Mucosa of rectum (tissue), 2 donors: Measurements from ENCODE around the gene LHPP.
"Not testable (repeated sequence)": the region's sequence is repeated elsewhere in the genome, so short reads cannot be mapped to it uniquely, and the experiment has no call there.

ENCODE experiments used
- H3K27ac ChIP-seq, 2 donors: one replicate each; pipeline ENCODE4 v1.7.0; 2013; ENCODE audit warnings: inconsistent platforms in 2 of 2, low read depth in 2 of 2, low read length in 2 of 2
- H3K27me3 ChIP-seq, 2 donors: one replicate each; pipeline ENCODE4 v1.7.0; 2013; ENCODE audit warnings: low read length in 2 of 2; ENCODE audit not compliant: control insufficient read depth in 2 of 2, insufficient read depth in 2 of 2
- H3K36me3 ChIP-seq, 2 donors: one replicate each; pipeline ENCODE4 v1.7.0; 2013; ENCODE audit warnings: low read length in 2 of 2; ENCODE audit not compliant: control insufficient read depth in 2 of 2, insufficient read depth in 2 of 2
- H3K4me1 ChIP-seq, 2 donors: one replicate each; pipeline ENCODE4 v1.7.0; 2013; ENCODE audit warnings: low read length in 2 of 2, mild to moderate bottlenecking in 1 of 2; ENCODE audit not compliant: control insufficient read depth in 2 of 2, insufficient read depth in 2 of 2
- H3K4me3 ChIP-seq, 2 donors: one replicate each; pipeline ENCODE4 v1.7.0; 2013; ENCODE audit warnings: low read length in 2 of 2
- H3K9ac ChIP-seq, 2 donors: one replicate each; pipeline ENCODE4 v1.7.0; 2013; ENCODE audit warnings: low read length in 2 of 2, low read depth in 1 of 2, mild to moderate bottlenecking in 1 of 2
- H3K9me3 ChIP-seq, 2 donors: one replicate each; pipeline ENCODE4 v1.7.0; 2013; ENCODE audit warnings: low read length in 2 of 2; ENCODE audit not compliant: control insufficient read depth in 2 of 2
- donor health status: healthy.
- donor health status: Normal muscosa, but diverticular disease.

LHPP gene

DNA sequence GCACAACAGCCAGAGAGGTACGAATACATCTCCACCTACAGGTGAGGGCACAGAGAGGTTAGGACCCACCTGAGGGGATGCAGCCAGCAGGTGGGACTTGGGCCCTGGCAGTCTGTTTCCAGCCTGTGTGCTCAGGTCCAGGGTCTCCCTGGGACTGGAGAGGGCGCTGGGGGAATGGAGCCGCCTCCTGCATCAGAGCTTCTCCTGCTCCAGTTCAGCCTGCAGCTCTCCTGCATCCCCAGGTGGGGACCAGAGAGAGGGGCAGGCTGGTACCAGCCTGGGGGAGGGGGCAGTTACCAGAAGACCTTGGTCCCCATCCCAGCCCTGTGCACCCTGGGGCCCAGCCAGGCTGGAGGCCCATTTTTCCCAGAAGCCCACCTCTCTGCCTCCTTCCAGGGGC, 80.7 kb downstream of the LHPP start:
- H3K27ac ChIP-seq, result no peak overlapping the region
- H3K9ac ChIP-seq, result no peak overlapping the region
- no peaks in the 10 kb centered on the region for H3K9me3 ChIP-seq
- no peaks in the 10 kb centered on the region for H3K36me3 ChIP-seq
- H3K27me3 ChIP-seq, result no peaks in the 10 kb centered on the region
- H3K4me3 ChIP-seq, result no peak overlapping the region
- no peaks in the 10 kb centered on the region for H3K4me1 ChIP-seq

DNA sequence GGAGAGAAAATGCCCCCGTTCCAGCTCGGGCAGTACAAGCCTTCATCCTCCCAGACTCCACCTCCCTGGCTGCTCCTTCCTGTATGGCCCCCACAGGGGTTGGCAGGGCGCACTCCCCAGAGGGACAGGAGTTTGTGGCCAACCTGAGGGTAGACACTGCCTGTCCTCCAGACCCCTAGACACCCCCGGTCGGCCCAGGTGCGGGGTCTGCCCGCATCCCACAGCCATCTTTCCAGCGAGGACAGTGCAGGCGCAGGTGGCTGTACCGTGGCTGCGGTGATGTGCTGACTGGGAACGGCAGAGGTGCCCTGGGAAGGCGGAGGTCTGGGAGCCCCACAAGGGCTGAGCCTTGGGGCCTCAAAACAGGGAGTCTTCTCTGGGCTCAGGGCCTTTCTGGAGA, 81.5 kb downstream of the LHPP start:
- Histone ChIP-seq H3K27ac (no peak overlapping the region), H3K4me3 (no peak overlapping the region), H3K27me3 (no peaks in the 10 kb centered on the region), H3K36me3 (no peaks in the 10 kb centered on the region), H3K9ac (no peak overlapping the region), H3K9me3 (no peaks in the 10 kb centered on the region), H3K4me1 (no peaks in the 10 kb centered on the region)

DNA sequence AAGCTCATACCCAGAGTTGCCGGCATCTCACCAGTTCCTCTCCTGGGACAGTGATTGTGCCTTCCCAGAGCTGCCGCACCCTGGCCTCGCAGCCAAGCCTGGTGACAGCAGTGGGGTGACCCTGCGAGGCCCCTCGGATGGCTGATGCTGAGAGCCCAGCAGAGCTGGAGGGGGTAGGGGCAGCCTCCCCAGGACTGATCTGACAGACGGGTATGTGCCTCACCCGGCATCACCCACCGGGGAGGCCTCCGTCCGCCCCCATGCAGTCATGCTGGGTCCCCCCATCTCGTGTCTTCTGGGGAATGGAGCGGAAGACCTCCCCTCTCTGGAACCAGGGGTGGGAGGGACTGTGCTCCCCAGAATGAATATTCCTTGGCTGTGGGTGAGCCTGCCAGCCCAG, 82.3 kb downstream of the LHPP start:
- Histone ChIP-seq H3K4me1 (no peaks in the 10 kb centered on the region), H3K27ac (no peak overlapping the region), H3K9ac (no peak overlapping the region)

DNA sequence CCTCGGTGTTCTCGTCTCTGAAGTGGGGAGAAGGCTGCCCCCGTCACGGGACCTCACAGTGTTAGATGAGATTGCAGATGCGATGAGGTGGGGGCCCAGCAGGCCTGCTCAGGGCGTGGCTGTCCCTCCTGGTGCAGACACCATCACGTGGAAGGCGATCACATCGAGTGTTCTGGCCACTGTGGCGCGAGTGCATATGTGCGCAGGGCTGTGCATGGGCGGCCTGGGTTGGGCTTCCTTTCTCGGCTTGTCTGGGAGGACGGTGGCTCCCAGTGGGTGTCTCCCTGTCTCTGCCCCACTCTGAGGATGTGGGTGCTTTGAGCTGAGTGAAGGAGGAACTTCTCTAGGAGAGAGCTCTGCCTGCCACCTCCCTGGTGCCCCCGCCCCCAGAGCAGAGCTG, 83.1 kb downstream of the LHPP start:
- no peaks in the 10 kb centered on the region for H3K36me3 ChIP-seq
- H3K27me3 ChIP-seq, result no peaks in the 10 kb centered on the region
- H3K9ac ChIP-seq, result no peak overlapping the region
- no peaks in the 10 kb centered on the region for H3K4me1 ChIP-seq
- H3K4me3 ChIP-seq, result no peak overlapping the region
- H3K9me3 ChIP-seq, result no peaks in the 10 kb centered on the region
- H3K27ac ChIP-seq, result no peak overlapping the region

More for the DNA sequence above, 82.3 kb downstream of the LHPP start:
- Histone ChIP-seq H3K36me3 (no peaks in the 10 kb centered on the region), H3K27me3 (no peaks in the 10 kb centered on the region), H3K9me3 (no peaks in the 10 kb centered on the region), H3K4me3 (no peak overlapping the region)

DNA sequence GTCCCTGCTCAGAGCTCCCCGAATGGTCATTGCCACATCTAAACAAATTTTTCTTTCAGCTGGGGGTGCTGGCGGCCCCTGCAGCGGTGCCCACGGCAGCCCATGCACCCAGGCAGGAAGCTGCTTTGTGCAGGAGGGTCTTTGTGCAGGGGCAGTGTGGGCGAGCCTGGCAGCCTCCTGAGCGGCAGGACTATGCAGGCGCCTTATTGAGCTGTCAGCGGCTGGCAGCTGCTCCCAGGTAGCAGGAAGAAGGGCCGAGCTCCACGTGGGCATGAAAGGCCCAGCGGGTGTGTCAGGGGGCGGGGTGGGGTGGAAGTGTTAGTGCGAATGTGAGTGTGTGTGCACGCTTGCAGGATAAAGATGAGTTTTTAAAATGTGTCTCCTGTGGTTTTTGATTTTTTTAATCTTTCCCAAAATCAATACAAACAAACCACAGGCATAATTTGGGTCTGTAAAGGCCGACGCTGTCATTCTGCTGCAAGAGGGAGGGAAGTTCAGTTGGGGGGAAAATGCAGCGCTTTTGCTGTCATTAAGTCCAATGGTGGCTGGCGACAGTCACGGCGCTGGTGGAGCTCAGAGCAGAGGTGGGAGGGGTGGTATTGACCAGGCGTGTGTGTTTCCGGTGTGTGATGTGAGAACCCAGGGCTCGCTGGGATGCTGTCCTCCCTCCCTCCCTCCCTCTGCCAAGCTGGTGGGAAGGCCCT, 83.9 kb downstream of the LHPP start:
- H3K9ac ChIP-seq, result no peak overlapping the region
- H3K4me3 ChIP-seq, result no peak overlapping the region
- no peaks in the 10 kb centered on the region for H3K36me3 ChIP-seq
- no peaks in the 10 kb centered on the region for H3K4me1 ChIP-seq
- no peaks in the 10 kb centered on the region for H3K27me3 ChIP-seq
- H3K9me3 ChIP-seq, result no peaks in the 10 kb centered on the region
- no peak overlapping the region for H3K27ac ChIP-seq

DNA sequence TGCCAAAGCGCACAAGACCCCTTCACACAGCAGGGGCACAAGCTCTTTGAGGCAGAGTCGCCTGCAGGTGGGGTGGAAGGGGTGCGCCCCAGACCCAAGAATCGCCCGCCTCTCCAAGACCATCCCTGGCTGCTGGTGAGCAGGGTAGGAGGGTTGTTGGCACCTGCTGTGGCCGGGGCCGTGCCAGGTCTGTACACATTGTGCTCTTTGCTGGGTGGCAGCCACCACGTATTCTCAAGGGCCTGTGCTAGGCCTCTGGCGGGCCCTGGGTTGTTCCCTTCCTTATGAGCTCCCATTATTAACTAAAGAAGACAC, 84.4 kb downstream of the LHPP start:
- H3K27ac ChIP-seq, result no peak overlapping the region

DNA sequence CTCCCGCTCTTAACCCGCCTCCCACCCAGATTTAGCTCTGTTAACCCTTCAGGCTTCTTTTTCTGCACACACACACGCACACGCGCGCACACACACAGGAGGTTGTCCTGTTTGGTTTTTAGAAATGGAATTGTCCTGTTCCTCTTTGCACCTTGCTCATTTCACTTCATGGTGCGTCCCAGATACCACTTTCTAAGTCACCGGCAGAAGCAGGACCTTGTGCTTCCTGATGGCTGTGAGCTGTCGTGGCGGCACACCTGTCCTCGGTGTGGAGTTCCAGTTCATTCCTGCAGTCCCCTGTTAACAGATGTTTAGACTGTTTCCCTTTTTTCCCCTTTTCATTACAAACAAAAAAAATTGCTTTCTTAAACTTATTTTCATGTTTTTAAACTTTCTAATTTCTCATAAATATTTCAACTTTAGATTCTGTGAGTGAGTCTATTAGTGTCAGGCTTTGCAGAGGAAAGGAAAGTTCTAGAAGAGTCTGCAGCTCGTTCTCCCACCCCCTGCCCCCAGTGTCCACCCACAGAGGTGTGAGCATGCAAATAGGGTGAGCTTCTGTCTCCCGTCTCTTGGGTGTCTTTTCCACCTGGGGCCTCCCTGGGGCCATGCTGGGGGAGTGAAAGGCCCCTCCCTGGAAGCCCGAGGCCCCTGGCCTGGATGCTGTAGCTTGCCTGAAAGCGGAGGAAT, 85.5 kb downstream of the LHPP start:
- H3K9ac ChIP-seq, result no peak overlapping the region
- no peaks in the 10 kb centered on the region for H3K36me3 ChIP-seq
- H3K9me3 ChIP-seq, result no peaks in the 10 kb centered on the region
- H3K4me1 ChIP-seq, result no peaks in the 10 kb centered on the region
- no peak overlapping the region for H3K27ac ChIP-seq
- H3K4me3 ChIP-seq, result no peak overlapping the region
- H3K27me3 ChIP-seq, result no peaks in the 10 kb centered on the region

More for the DNA sequence above, 84.4 kb downstream of the LHPP start:
- Histone ChIP-seq H3K4me1 (no peaks in the 10 kb centered on the region), H3K9me3 (no peaks in the 10 kb centered on the region), H3K36me3 (no peaks in the 10 kb centered on the region), H3K27me3 (no peaks in the 10 kb centered on the region), H3K9ac (no peak overlapping the region), H3K4me3 (no peak overlapping the region)

DNA sequence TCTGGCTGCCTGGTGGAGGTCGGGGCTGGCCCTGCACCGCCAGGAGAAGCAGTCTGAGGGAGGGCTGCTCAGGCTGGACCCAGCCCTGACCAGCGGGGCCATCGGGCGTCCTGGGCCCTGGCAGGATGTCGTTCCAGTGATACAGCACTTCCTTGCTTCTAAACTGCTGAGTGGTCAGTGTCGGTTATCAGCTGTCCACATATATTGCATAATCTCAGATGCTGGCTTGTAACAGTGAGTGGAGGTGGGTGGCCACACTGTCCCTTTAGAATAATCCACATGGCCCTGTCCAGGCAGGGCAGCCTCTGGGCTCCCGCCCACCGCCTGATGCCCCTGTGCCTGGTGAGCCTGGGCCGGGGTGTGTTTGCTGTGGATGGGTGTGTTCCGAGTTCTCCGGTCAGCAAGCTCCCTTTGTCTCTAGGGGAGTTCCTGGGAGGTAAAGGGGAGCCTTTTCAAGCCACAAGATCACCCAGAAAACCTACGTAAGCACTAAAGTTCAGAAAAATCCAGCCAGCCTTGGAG, 86.1 kb downstream of the LHPP start:
- Histone ChIP-seq H3K27me3 (no peaks in the 10 kb centered on the region), H3K9me3 (no peaks in the 10 kb centered on the region), H3K9ac (no peak overlapping the region), H3K4me1 (no peaks in the 10 kb centered on the region), H3K4me3 (no peak overlapping the region), H3K36me3 (no peaks in the 10 kb centered on the region), H3K27ac (no peak overlapping the region)

DNA sequence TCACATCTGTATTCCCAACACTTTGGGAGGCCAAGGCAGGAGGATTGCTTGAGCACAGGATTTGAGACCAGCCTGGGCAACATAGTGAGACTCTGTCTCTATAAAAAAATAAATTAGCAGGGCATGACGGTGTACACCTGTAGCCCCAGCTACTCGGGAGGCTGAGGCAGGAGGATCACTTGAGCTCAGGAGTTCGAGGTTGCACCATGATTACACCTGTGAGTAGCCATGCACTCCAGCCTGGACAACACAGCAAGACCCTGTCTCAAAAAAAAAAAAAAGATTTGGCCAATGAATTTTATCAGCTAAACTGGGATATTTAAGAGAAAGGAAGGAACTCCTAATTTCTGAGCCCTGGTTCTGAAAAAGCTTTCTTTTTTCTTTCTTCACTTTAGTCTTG, 87.5 kb downstream of the LHPP start:
- not testable (repeated sequence) for H3K4me3 ChIP-seq, H3K27ac ChIP-seq, H3K9ac ChIP-seq, H3K27me3 ChIP-seq, H3K4me1 ChIP-seq, H3K36me3 ChIP-seq, H3K9me3 ChIP-seq

DNA sequence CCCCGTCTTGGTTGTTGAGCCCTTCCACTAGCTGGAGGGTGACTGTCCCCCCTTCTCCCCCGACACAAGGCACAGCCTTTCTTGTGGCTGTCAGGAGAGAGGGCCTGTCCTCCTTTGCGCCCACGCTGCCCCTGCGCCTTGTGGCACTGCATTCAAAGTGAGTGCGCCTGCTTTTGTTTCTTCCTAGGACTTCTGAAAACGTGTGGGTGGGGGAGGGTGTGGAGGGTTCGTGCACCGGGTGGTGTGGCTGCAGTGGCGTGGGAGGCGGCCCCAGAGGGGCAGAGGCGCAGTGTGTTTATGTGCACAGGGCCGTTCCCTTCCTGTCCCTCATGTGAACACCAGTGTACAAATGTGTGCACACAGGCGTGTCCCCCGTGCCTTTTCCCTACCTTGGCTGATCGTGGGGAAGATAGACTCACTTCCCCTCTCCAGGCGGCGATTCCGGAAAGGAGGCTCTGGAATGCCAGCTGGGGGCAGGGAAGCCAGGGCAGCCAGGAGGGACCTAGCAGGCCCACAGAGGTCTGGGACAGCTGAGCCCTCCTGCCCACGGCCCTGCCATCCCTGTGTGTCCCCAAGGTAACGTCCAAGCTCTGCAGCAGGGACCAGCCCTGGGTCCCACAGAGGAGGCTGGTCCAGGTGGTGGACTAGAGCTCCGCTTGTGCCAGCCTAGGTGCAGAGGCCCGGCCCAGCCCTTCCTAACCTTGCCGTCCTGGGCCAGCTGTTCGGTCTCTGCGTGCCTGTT, 88.8 kb downstream of the LHPP start:
- Histone ChIP-seq H3K9me3 (no peaks in the 10 kb centered on the region), H3K36me3 (no peaks in the 10 kb centered on the region), H3K4me1 (no peaks in the 10 kb centered on the region), H3K4me3 (no peak overlapping the region), H3K9ac (no peak overlapping the region), H3K27me3 (no peaks in the 10 kb centered on the region), H3K27ac (no peak overlapping the region)
